Measurements from ENCODE around the gene FUCA1. TPM values are rescaled to one million over a fixed set of nuclear protein-coding genes. Genes with fewer than 3 reads are reported as not detected.

Gene FUCA1
- total and polyA plus RNA-seq, 2 donors (not counting 3 experiments of a cell fraction or from before 2014, with no cell fraction given), result 4.9 to 5.6 TPM

- dilution Hi-C loops (cut with MboI; ENCODE audit: extremely low pct_ligation_motif_present, low sequenced_read_pairs) (no loop called here), intact Hi-C loops (cut with micrococcal nuclease) (no loop called here)
- Histone ChIP-seq H3K9me1 (replicated peaks; ENCODE audit: control insufficient read depth, extremely low read depth, insufficient read depth, low read length) (no peaks in the 10 kb centered on the region), H2AFZ (ENCODE audit: low read depth, low read length) (no peak overlapping the region), H3K9ac (replicated peaks; ENCODE audit: extremely low read depth, insufficient read depth, low read length) (no peak overlapping the region), H3K79me2 (ENCODE audit: control insufficient read depth, insufficient read depth, low read length) (no peaks in the 10 kb centered on the region), H3K4me2 (ENCODE audit: insufficient read depth, low read length) (no peak overlapping the region), H3K36me3 (ENCODE audit: control insufficient read depth in 2 of 2, extremely low read depth in 1 of 2, insufficient read depth in 2 of 2, low read length in 2 of 2) (no peaks in the 10 kb centered on the region), H3K27ac (ENCODE audit: insufficient read depth, low read depth, low read length) (no peak overlapping the region), H3K4me3 (replicated peaks in 1 of 3; ENCODE audit: insufficient read depth in 1 of 3, low read depth in 1 of 3, low read length in 3 of 3) (no peak overlapping the region), H3K4me1 (ENCODE audit: control insufficient read depth, extremely low read depth, insufficient read depth, low read length) (no peaks in the 10 kb centered on the region), H3K9me3 (replicated peaks; ENCODE audit: control insufficient read depth, insufficient read depth, low read length) (no peaks in the 10 kb centered on the region), H3K27me3 (ENCODE audit: control insufficient read depth in 2 of 2, insufficient read depth in 2 of 2, low read length in 2 of 2) (no peaks in the 10 kb centered on the region), H4K20me1 (replicated peaks; ENCODE audit: control insufficient read depth, extremely low read depth, insufficient read depth, low read length) (no peaks in the 10 kb centered on the region)
- FAIRE-seq, result no peak
- no TSS peak for BruUV-seq (replicated peaks)
- POLR2A ChIA-PET, result no interaction called here
- DNase-seq (ENCODE audit: low read depth, low spot score), result no peak
- no peak for TF ChIP-seq POLR2A (IDR thresholded peaks at IDR 0.05; ENCODE audit: low read depth, low read length)
- TF ChIP-seq MYC (IDR thresholded peaks at IDR 0.05; ENCODE audit: low read depth, low read length), result no peak
- no peak for TF ChIP-seq GATA2 (IDR thresholded peaks at IDR 0.05; ENCODE audit: insufficient read depth, insufficient read length, low read depth, low read length)
- no peak for TF ChIP-seq EZH2 (IDR thresholded peaks at IDR 0.05; ENCODE audit: borderline replicate concordance, low read depth, low read length, severe bottlenecking)
- TF ChIP-seq POLR2AphosphoS5 (IDR thresholded peaks at IDR 0.05; ENCODE audit: insufficient read depth, low read depth, low read length), result no peak
- TF ChIP-seq MAX (IDR thresholded peaks at IDR 0.05; ENCODE audit: insufficient read depth, insufficient read length), result no peak
- TF ChIP-seq CTCF (IDR thresholded peaks at IDR 0.05; ENCODE audit: extremely low read depth in 1 of 2, insufficient read depth in 1 of 2, low read depth in 1 of 2, low read length in 2 of 2), result no peak
- no peak for TF ChIP-seq JUN (IDR thresholded peaks at IDR 0.05; ENCODE audit: borderline replicate concordance, insufficient read depth, insufficient read length, low read depth)
- TF ChIP-seq FOS (IDR thresholded peaks at IDR 0.05; ENCODE audit: borderline replicate concordance, insufficient read depth, low read length), result no peak
- CTCF ChIA-PET, result interaction anchor here (1.2 to 1.3 kb wide), 2 partner anchors 12 to 113 kb away, joined by 3 to 4 read pairs; no protein-coding TSS in a partner anchor
Observed at GRCh38 chr1:23885222-23885621, 17.1 kb upstream of the FUCA1 start.
